ENCODE measurements around the gene KIFC1.
A peak's percentile ranks its signal among the peaks of the same experiment; 100 is the strongest.

KIFC1 gene

GRCh38 chr6:33412140-33413009 is 20.8 kb downstream of the KIFC1 start:
- DNase-seq: no peak

- no peak for DNase-seq
These were observed 21.9 kb downstream of the KIFC1 start for GRCh38 chr6:33413241-33414120.

DNA sequence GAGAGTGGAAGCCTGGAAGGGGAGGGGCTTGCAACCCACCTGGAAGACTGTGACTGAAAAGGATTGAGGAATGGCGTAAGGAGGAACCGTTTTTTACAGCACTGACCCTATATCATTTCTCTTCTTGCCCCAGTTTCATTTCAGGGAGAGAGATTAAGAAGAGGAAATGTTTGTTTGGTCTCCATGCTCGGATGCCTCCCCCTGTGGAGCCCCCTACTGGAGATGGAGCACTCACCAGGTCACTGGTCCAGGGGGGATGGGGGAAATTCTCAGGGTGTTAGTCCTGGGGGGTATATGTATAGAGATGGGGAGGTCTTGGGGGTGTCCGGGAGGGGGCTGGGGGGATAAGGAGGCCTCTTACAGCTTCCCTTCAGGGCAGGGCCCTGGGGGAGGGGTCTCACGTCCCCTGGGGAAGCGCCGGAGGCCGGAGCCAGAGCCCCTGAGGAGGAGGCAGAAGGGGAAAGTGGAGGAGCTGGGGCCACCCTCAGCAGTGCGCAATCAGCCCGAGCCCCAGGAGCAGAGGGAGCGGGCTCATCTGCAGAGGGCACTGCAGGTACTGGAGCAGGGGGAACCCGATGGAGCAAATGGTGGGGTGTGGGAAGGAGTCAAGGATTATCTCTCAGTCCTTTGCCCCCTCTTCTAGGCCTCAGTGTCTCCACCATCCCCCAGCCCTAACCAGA is 23.1 kb downstream of the KIFC1 start:
- no peak for DNase-seq

- DNase-seq: no peak
These were observed 24.2 kb downstream of the KIFC1 start for GRCh38 chr6:33415831-33416230.

DNA sequence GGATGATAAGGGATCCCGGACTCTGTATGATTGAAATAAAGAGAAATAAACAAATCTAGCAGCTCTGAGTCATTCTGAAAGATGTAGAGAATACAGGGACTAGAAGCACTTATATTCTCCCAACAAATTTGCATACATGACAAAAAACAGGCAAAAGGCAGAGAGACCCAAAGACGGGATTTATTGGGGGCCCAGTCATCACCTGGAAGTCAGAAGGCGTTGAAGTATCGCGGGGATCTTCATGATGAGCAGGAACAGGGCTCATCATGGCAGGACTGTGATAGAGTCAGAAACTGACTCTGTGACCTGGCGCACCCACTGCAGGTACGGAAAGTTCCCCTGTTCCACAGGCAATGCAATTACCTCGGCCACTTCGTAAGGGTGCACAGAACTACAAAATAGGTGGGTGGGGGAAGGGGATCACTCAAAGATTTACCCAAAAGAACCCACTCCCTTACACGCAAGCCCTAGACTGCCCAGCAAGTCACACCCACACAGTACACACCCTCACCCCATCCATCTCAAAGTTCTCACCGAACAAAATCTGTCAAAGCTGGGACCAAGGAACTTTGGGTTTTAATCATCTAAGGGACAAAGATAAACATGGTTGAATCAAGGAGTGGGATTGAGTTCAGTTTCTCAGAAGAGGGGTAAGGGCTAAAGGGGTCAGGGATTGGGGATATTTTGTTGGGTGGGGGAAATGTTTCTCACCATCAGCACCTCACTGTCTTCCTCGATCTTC is 24.9 kb downstream of the KIFC1 start:
- no peak for DNase-seq

DNA sequence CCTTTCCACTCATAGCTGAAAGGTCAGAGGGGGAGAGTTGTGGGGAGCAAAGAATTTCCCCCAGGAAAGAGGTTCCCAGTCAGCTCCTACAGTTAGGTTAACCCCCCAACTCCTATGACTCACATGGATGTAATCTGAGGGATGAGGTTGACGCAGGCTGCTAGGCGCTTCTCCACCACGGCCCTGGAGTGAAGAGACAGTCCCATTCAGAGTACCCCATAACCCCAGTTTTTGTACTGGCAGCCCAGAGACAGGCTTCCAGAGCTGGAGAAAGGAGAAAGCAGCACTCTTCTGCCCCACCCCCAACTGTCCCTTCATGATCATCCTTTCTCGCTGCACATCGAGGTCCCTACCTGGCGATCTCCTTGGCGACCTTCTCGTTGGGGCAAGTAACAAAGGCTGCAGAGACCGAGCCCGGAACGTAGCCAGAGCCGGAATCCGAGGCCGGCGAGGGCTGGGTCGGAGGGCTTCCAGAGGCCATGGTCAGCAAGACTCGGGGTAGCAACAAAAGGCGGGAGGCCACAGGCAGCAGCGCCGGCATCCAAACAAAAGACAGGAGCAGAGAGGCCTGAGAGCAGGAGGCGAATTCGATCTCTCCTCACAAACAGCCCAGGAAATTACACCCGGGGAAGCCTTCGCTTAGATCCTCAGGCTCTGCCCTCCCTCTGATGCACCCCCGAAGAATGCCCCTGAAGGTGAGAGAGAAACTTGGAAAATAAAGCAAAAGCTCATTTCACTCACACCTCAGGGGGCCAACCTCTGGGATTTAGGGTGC is 25.7 kb downstream of the KIFC1 start:
- no peak for DNase-seq

- peak; percentile 100 for DNase-seq
These were observed 26.5 kb downstream of the KIFC1 start, which contains the start of gene CUTA for GRCh38 chr6:33417903-33418689. TSS of gene CUTA (minus strand) at chr6:33418107. CDS start at chr6:33418000, 107 bp downstream.

GRCh38 chr6:33418690-33419291 is 27.2 kb downstream of the KIFC1 start:
- peak; percentile 79 for DNase-seq

DNA sequence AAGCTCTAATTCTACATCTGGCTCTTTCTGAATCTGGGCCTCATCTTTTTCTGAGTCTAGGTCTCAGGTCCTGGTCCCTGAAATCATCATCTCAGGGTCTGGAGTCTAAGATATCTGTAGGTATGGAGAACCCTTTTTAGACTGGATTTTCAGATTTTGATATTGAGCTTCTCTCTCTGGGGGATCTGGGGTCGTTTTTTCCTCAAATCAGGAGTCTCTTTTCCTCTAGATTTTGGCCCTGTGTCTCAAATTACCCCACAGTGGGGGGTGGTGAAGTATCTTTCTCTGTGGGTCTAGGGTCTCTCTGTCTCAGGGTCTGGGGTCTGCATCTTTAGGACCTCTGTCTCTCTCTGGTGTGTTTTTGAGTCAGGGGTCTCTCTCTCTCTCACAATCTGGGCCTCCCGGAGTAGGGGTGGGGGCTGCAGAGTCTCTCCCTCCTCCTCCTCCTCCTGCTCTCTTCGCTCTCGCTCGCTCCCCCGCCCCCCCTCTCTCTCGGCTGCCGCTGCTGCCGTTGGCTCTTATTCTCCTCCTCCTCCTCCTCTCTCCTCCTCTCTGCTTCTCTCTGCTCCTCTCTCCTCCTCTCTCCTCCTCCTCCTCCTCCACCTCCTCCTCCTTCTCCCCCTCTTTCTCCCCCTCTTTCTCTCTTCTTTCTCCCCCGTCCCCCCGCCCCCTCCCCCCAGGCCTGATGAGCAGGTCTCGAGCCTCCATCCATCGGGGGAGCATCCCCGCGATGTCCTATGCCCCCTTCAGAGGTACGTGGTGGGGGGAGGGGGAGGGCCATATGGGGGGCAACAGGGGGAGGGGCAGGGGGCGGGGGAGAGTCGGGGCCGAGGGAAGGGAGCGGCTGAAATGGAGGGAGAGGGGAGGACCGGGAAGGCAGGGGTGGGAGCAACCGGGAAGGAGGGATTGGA is 28.2 kb downstream of the KIFC1 start, which contains the start of gene SYNGAP1:
Gene SYNGAP1 (plus strand): TSS at position 486 of the 911 bp plus-strand sequence. CDS start 200 bp downstream, at position 686.
- peak; percentile 72 for DNase-seq

GRCh38 chr6:33420491-33421343 is 29.1 kb downstream of the KIFC1 start:
- peak; percentile 31 for DNase-seq

DNA sequence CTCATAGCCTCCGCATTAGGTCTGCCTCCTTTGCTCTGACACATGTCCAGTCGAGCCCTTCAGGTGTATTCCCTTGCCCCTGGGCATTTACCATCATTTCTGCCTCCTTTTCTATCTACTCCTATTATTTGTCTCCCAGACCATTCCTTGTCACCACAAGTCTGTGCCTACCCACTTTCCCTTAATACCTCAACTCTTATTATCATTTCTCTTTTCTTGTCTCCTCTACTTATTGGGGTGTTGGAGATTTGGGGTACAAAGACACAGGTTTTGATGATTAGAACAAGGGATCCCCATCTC is 29.7 kb downstream of the KIFC1 start:
- no peak for DNase-seq

DNA sequence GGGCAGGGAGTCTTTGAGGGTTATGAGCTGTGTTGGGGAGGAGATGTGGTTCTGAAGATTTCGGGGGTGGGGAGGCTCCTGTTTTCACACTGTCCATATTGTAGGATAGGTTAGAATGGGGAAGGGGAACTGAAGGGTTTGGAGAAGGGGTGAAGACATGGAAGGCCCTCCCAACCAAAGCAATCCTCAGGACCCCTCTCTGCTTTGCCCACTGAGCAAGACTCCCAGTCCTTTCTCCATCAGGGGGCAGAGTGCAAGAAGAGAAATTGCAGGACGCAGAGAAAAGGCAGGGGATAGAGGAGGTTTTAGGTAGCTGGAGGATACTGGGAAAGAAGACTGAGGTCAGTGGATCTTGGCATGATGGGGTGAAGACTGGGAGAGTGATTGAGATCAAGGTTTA is 32.2 kb downstream of the KIFC1 start:
- DNase-seq: no peak

DNA sequence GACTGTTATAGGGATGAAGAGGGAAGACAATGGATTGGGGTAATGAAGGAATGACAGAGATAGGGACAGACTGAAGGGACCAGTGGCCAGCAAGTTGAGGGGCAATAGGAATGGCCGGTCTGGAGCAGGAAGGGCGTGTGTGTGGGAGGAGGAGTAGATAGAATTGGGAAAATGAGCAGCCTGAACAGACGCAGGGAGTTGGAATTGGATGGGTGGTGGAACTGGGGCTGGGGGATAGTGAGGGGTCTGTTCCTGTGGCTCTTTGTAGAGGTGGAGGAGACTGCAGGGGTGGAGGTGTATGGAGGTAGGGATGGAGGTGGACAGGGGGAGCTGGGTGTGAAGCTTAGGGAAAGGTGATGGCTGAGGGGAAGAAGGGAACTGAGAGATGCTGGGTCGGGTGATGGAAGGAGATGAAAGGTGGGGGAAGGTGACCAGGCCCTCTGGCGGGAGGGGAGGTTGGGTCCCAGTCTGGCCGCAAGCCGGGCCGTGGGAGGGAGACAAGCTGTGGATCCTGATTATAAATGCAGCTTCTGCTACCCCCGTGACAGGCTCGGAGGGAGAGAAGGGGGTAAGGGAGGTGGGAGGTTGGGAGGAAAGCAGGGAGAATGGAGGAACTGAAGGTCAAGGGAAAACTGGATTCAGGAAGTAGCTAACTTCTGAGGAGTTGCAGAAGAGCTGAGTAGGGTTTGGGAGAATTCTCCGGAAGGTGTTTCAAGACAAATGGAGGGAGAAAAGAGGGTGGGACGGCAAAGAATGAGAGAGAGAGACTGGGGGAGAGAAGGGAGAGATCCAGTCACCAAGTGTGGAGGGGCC is 33.4 kb downstream of the KIFC1 start:
- no peak for DNase-seq

GRCh38 chr6:33425668-33426577 is 34.3 kb downstream of the KIFC1 start:
- peak; percentile 96 for DNase-seq

DNA sequence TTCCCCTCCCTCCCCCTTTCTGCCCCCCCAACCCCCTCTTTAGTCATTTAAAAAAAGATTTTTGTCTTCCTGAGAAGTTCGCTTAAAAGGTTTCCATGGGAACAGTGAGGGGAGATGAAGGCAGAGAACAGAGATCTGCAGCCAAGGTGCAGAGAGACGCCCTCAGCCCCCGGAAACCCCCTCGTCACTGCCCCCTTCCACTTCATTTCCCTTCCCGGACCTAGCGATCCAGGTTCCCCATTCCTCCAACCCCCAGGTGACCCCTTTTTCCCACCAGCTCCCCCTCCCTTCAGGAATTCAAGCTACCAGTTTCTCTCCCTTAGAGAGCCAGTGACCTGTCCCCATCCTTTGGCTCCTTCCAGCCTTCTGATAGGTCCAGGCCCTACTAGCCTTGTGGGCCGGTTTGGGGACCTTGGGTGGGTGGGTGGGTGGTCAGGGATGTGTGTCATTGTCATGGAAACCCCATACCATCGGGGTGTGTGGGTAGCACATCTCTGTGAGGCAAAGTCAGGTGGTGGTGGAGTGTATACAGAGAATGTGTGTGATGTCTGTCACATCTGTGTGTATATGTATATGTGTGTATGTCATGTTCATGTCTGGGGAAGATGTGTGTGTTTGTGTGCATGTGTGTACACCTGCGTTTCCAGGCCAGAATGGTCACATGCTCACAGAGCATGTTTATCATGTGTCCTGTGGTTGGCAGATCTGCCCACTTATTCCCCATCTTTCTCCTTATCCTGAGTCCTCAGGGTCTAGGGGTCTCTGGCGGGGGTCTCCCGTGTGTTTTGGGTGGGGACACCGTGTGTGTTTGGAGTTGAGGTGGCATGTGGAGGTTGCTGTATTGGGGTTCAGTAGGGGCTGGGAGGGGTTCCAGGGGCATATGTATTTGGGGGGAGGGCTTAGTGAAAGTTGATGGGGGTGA is 35.2 kb downstream of the KIFC1 start:
- DNase-seq: no peak
